SK-MEL-5 (cell line): ENCODE results near the gene INO80B. TPM values are rescaled to one million over a fixed set of nuclear protein-coding genes. Genes with fewer than 3 reads are reported as not detected.
"Not testable (repeated sequence)": the region's sequence is repeated elsewhere in the genome, so short reads cannot be mapped to it uniquely, and the experiment has no call there.

ENCODE experiments used
- DNase-seq: peaks from one replicate; pipeline ENCODE4 v3.0.0-alpha.2; 2016; ENCODE audit warnings: low read depth, low spot score
- in situ Hi-C: cut with HindIII; loops from 2 replicates; pipeline ENCODE4 v1.10.0; 2016; ENCODE audit warnings: low sequenced_read_pairs, high pct_unique_total_duplicates, low pct_unique_long_range_greater_than_20kb
- total RNA-seq: library from RNA; depleted of rRNA; stranded (reverse); fragments of >200 nt; shearing (Covaris generic); gene quantifications from 2 replicates; pipeline ENCODE4 v1.2.3, GENCODE V29; 2014

INO80B gene
- total RNA-seq, 1 experiment from 2014 or later: 21.6 TPM

- no peak for DNase-seq
- in situ Hi-C loops: no loop called here
These were observed 13.7 kb upstream of the INO80B start for GRCh38 chr2:74441170-74441689.

- DNase-seq: no peak
- in situ Hi-C loops: no loop called here
These were observed 13.0 kb upstream of the INO80B start, which contains the start of gene RTKN for GRCh38 chr2:74441690-74442482. RTKN (minus strand) TSS chr2:74441937; CDS start chr2:74441816, 121 bp downstream.

- in situ Hi-C loops: not testable (repeated sequence)
These were observed 12.2 kb upstream of the INO80B start for GRCh38 chr2:74442483-74443297.

GRCh38 chr2:74444498-74445318 lies 10.2 kb upstream of the INO80B start:
- in situ Hi-C loops: no loop called here
- DNase-seq: no peak

More at GRCh38 chr2:74442483-74443297, 12.2 kb upstream of the INO80B start:
- DNase-seq: not testable (repeated sequence)

- in situ Hi-C loops: no loop called here
- DNase-seq: no peak
These were observed 7.5 kb upstream of the INO80B start for GRCh38 chr2:74447230-74447999.

GRCh38 chr2:74448771-74449170 lies 6.1 kb upstream of the INO80B start:
- DNase-seq: no peak
- in situ Hi-C loops: no loop called here

GRCh38 chr2:74450570-74451190 lies 4.2 kb upstream of the INO80B start:
- DNase-seq: no peak
- in situ Hi-C loops: no loop called here

GRCh38 chr2:74457129-74457548 lies 2.3 kb downstream of the INO80B start:
- in situ Hi-C loops: no loop called here
- DNase-seq: no peak

- in situ Hi-C loops: no loop called here
- DNase-seq: no peak
These were observed 2.8 kb downstream of the INO80B start for GRCh38 chr2:74457549-74458131.

GRCh38 chr2:74458132-74458937 lies 3.4 kb downstream of the INO80B start, which contains the start of gene WBP1:
WBP1 (plus strand) TSS chr2:74458438; CDS start chr2:74458603, 165 bp downstream.
- DNase-seq: peak; percentile 100
- in situ Hi-C loops: no loop called here

- in situ Hi-C loops: no loop called here
- no peak for DNase-seq
These were observed 4.1 kb downstream of the INO80B start for GRCh38 chr2:74458938-74459363.

- DNase-seq, in situ Hi-C loops: not testable (repeated sequence)
These were observed 4.7 kb downstream of the INO80B start for GRCh38 chr2:74459503-74460118.

- in situ Hi-C loops: not testable (repeated sequence)
These were observed 5.3 kb downstream of the INO80B start for GRCh38 chr2:74460187-74460586.

GRCh38 chr2:74461187-74462053 lies 6.5 kb downstream of the INO80B start:
- DNase-seq: peak; percentile 42
- in situ Hi-C loops: no loop called here

More at GRCh38 chr2:74460187-74460586, 5.3 kb downstream of the INO80B start:
- DNase-seq: not testable (repeated sequence)
